Activated CD4-positive, alpha-beta memory T cell treated with anti-CD3 and anti-CD28 coated beads, Interleukin-2, amount 10 ng/mL, durations not matched to agents 7 days and 5 days (primary cell): ENCODE data around the gene FSD1. TPM values are rescaled to one million over a fixed set of nuclear protein-coding genes. Genes with fewer than 3 reads are reported as not detected.

ENCODE experiments used
- CTCF ChIA-PET: fragments of 350-600 bp; sonication (Branson Sonifier 250); formaldehyde crosslinking; loops from one replicate; lab custom pipeline; 2021; ENCODE audit warnings: antibody characterized with exemption, inconsistent platforms; lab: Charles Lee
- POLR2A ChIA-PET: fragments of 350-600 bp; sonication (Branson Sonifier 250); formaldehyde crosslinking; loops from one replicate; lab custom pipeline; 2021; ENCODE audit warnings: antibody characterized with exemption; lab: Charles Lee
- DNase-seq: peaks from one replicate; pipeline ENCODE4 v3.0.0-alpha.2; 2020
- H3K27ac Mint-ChIP-seq: one replicate; pipeline ENCODE4 v1.8.0; 2021; ENCODE audit warnings: mild to moderate bottlenecking, mixed read lengths
- H3K27me3 Mint-ChIP-seq: one replicate; pipeline ENCODE4 v1.8.0; 2021; ENCODE audit warnings: mixed read lengths
- H3K36me3 Mint-ChIP-seq: one replicate; pipeline ENCODE4 v1.8.0; 2021; ENCODE audit warnings: low read depth, mixed read lengths
- H3K4me1 Mint-ChIP-seq: one replicate; pipeline ENCODE4 v1.8.0; 2021; ENCODE audit warnings: mixed read lengths
- H3K4me3 Mint-ChIP-seq: one replicate; pipeline ENCODE4 v1.8.0; 2021; ENCODE audit warnings: mild to moderate bottlenecking, mixed read lengths
- H3K9me3 Mint-ChIP-seq: one replicate; pipeline ENCODE4 v1.8.0; 2021; ENCODE audit warnings: mixed read lengths
- total RNA-seq, 2 experiments: library from RNA; stranded (reverse); gene quantifications; one replicate each; pipeline ENCODE4 v1.2.3, GENCODE V29; 2021

The FSD1 gene
- 1 to 10 TPM; 3.2 to 3.4 TPM for total RNA-seq

DNA sequence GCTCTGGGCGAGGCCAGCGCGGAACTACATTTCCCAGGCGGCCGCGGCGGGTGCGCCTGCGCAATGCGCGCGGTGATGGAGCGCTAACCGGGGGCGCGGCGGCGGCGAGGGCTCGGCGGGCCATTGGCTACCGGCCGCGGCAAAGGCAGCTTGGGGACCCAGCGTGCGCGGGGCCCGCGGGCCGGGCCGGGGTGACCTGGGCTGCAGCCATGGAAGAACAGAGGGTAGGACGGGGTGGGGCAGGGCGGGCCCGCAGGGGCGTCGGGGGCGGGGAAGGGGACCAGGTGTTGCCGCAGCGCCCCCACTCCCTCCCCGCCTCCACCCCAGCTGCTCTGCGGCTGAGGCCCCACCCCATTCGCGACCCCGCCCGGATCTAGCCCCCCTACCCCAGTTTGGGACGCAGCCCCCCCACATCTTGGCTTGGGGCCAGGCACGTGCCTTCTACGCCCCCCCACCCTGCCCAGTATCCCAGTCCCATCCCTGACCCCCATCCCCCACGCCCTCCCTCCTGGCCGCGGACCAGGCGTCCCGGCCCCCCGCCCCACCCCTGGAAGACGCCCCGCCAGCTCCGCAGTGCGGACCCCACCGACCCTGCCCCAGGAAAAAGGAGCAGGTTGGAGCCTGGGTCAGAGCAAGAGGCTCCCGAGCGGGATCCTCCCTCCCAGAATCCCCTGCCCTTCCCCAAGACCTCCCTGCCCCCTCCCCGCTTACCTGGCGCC, at the start of gene FSD1:
Gene FSD1, plus strand, starts transcription at position 61 of the 719 bp plus-strand sequence. Its CDS starts 149 bp downstream, at position 210.
- Mint-ChIP-seq H3K36me3 (no peaks in the 10 kb centered on the region), H3K27me3 (no peaks in the 10 kb centered on the region), H3K4me3 (peak within 1 kb of the TSS; percentile 32), H3K4me1 (peaks cover 21% of the 10 kb centered on the region), H3K9me3 (no peaks in the 10 kb centered on the region), H3K27ac (no peak within 1 kb of the TSS)
- DNase-seq, result peak; percentile 68
- ChIA-PET POLR2A (interaction anchor here (0.6 to 0.7 kb wide), 2 partner anchors 23 to 33 kb away, joined by 3 read pairs; no protein-coding TSS in a partner anchor), CTCF (interaction anchor here (0.6 to 1.2 kb wide), 2 partner anchors 37 to 38 kb away, joined by 3 to 4 read pairs; partner anchors contain the start of gene MPND)

DNA sequence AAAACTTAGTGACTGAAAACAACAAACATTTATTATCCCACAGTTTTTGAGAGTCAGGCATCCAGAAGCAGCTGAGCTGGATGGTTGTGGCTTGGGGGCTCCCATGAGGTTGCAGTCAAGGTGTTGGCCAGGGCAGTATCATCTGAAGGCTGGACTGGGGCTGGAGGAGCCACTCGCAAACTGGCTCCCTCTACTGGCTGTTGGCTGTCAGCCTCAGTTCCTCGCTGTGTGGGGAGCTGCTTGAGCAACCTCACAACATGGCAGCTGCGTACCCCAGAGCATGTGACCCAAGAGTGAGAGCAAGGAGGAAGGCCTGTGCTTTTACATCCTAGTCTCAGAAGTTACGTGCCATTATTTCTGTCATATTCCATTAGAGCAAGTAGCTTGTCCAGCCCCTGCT, 47.8 kb upstream of the FSD1 start:
- no peaks in the 10 kb centered on the region for H3K9me3 Mint-ChIP-seq
- ChIA-PET POLR2A (interaction anchor here (0.7 kb wide), 1 partner anchor 10 kb away, joined by 3 read pairs; the partner anchor contains the start of gene YJU2), CTCF (interaction anchor here (1.3 to 1.4 kb wide), 3 partner anchors 10 to 65 kb away, joined by 3 to 8 read pairs (median 4); no protein-coding TSS in a partner anchor)
- H3K36me3 Mint-ChIP-seq, result peaks cover 54% of the 10 kb centered on the region
- H3K27me3 Mint-ChIP-seq, result no peaks in the 10 kb centered on the region
- peaks cover 1% of the 10 kb centered on the region for H3K4me1 Mint-ChIP-seq
- no peak overlapping the region for H3K27ac Mint-ChIP-seq
- H3K4me3 Mint-ChIP-seq, result no peak overlapping the region
- DNase-seq, result no peak

DNA sequence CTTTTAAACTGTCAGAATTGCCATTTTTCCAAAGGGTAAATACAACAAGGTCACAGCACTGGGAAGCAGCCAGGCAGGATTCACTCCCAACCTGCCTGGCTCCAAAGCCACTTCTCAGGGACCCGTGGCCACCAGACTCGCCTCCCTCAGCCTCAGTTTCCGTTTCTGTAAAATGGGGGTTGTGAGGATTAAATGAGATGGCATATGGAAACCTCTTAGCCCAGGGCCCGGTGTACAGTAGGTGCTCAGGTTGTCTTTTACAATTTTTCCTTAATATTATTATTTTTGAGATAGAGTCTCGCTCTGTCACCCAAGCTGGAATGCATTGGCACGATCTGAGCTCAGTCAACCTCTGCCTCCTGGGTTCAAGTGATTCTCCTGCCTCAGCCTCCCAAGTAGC, 47.4 kb upstream of the FSD1 start:
- no peak for DNase-seq
- ChIA-PET CTCF (interaction anchor here (1.3 kb wide), 2 partner anchors 10 to 27 kb away, joined by 3 to 8 read pairs; no protein-coding TSS in a partner anchor), POLR2A (interaction anchor here (0.7 kb wide), 1 partner anchor 10 kb away, joined by 3 read pairs; the partner anchor contains the start of gene YJU2)
- peaks cover 51% of the 10 kb centered on the region for H3K36me3 Mint-ChIP-seq
- no peak overlapping the region for H3K27ac Mint-ChIP-seq
- H3K27me3 Mint-ChIP-seq, result no peaks in the 10 kb centered on the region
- peaks cover 1% of the 10 kb centered on the region for H3K4me1 Mint-ChIP-seq
- no peak overlapping the region for H3K4me3 Mint-ChIP-seq
- no peaks in the 10 kb centered on the region for H3K9me3 Mint-ChIP-seq

GRCh38 chr19:4258181-4258580, 46.2 kb upstream of the FSD1 start:
- Mint-ChIP-seq H3K4me1 (peaks cover 1% of the 10 kb centered on the region), H3K9me3 (no peaks in the 10 kb centered on the region), H3K27me3 (no peaks in the 10 kb centered on the region), H3K36me3 (peaks cover 43% of the 10 kb centered on the region), H3K4me3 (no peak overlapping the region), H3K27ac (no peak overlapping the region)
- ChIA-PET CTCF (interaction anchor here (0.6 kb wide), 1 partner anchor 9 kb away, joined by 3 read pairs; no protein-coding TSS in a partner anchor), POLR2A (no interaction called here)
- DNase-seq, result no peak

- POLR2A ChIA-PET, result no interaction called here
- no peak overlapping the region for H3K4me3 Mint-ChIP-seq
- no peaks in the 10 kb centered on the region for H3K27me3 Mint-ChIP-seq
- H3K4me1 Mint-ChIP-seq, result peaks cover 10% of the 10 kb centered on the region
- H3K36me3 Mint-ChIP-seq, result peaks cover 33% of the 10 kb centered on the region
- H3K27ac Mint-ChIP-seq, result peak overlapping the region; percentile 27
- CTCF ChIA-PET, result interaction anchor here (1.2 to 1.4 kb wide), 2 partner anchors 92 to 140 kb away, joined by 3 read pairs; partner anchors contain the start of gene SH3GL1
- no peak for DNase-seq
- no peaks in the 10 kb centered on the region for H3K9me3 Mint-ChIP-seq
Measured at GRCh38 chr19:4260613-4261191, 43.7 kb upstream of the FSD1 start.

DNA sequence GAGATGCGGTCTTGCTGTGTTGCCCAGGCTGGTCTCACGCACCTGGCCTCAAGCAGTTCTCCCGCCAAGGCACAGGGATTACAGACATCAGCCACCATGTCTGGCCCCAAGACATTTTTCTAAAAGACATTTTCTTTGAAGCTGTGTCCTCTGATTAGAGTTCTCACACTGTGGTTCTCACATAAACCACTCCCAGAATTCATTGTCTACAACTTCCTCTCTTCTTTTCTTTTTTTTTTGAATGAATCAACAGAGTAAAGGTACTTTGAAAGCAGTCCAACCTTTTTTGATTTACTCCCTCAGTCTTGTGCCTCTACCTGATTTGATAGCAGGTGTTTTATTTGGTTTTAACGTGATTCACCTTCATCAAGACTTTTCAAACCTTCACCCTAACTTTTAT, 39.6 kb upstream of the FSD1 start:
- no peaks in the 10 kb centered on the region for H3K9me3 Mint-ChIP-seq
- no peaks in the 10 kb centered on the region for H3K27me3 Mint-ChIP-seq
- H3K36me3 Mint-ChIP-seq, result peaks cover 41% of the 10 kb centered on the region
- no peak overlapping the region for H3K4me3 Mint-ChIP-seq
- POLR2A ChIA-PET, result interaction anchor here (0.9 kb wide), 1 partner anchor 18 kb away, joined by 3 read pairs; the partner anchor contains the start of gene YJU2
- peaks cover 20% of the 10 kb centered on the region for H3K4me1 Mint-ChIP-seq
- H3K27ac Mint-ChIP-seq, result peak overlapping the region; percentile 67
- CTCF ChIA-PET, result interaction anchor here (0.7 to 5.6 kb wide), 2 partner anchors 46 to 88 kb away, joined by 3 to 69 read pairs; no protein-coding TSS in a partner anchor
- DNase-seq, result no peak

GRCh38 chr19:4266253-4267000, 38.0 kb upstream of the FSD1 start:
- Mint-ChIP-seq H3K36me3 (peaks cover 40% of the 10 kb centered on the region), H3K4me3 (no peak overlapping the region)
- POLR2A ChIA-PET, result interaction anchor here (0.8 to 2.4 kb wide), 5 partner anchors 19 to 259 kb away, joined by 3 to 12 read pairs (median 5); partner anchors contain the start of genes CHAF1A, MPND, SH3GL1 and YJU2

DNA sequence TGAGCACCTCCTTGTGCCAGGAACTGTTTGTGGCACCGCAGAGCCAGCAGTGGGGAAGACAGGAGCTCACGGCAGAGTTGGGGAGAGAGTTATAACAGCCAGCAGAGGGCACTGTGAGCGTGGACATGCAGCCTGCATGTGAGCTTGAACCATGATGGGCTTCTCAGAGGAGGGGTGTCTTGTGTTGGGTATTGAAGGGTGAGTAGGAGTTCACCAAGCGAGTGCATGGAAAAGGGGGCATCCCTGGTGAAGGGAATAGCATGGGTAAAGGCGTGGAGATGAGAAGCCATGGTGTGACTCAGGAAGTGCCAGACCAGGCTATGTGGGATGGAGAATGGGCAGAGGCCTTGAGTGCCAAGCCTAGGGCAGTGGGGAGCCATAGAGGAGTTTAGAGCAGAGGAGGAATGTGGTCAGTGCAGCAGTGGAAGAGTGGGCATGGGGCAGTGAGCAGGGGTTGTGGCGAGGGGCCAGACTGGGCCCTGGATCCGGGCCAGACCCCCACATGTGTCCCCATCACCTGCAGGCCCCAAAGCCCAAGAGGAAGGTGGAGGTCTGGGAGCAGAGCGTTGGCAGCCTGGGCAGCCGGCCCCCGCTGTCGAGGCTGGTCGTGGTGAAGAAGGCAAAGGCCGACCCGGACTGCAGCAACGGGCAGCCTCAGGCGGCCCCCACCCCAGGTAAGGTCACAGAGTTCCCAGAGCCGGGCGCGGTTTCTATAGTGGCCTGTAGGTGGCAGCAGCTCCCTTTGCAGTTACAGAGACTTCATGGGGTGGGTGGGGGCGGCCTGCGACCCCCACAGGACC, 37.1 kb upstream of the FSD1 start:
- no peak overlapping the region for H3K27ac Mint-ChIP-seq
- CTCF ChIA-PET, result interaction anchor here (0.5 to 5.6 kb wide), 42 partner anchors 8 to 524 kb away, joined by 3 to 69 read pairs (median 4); partner anchors contain the start of genes CHAF1A, FEM1A, FSD1 and MPND
- POLR2A ChIA-PET, result interaction anchor here (0.8 to 2.4 kb wide), 5 partner anchors 20 to 258 kb away, joined by 3 to 12 read pairs (median 5); partner anchors contain the start of genes CHAF1A, MPND, SH3GL1 and YJU2
- no peaks in the 10 kb centered on the region for H3K9me3 Mint-ChIP-seq
- peaks cover 43% of the 10 kb centered on the region for H3K36me3 Mint-ChIP-seq
- peaks cover 18% of the 10 kb centered on the region for H3K4me1 Mint-ChIP-seq
- no peaks in the 10 kb centered on the region for H3K27me3 Mint-ChIP-seq
- peak; percentile 66 for DNase-seq
- H3K4me3 Mint-ChIP-seq, result no peak overlapping the region

More at GRCh38 chr19:4266253-4267000, 38.0 kb upstream of the FSD1 start:
- Mint-ChIP-seq H3K4me1 (peaks cover 18% of the 10 kb centered on the region), H3K27ac (no peak overlapping the region), H3K9me3 (no peaks in the 10 kb centered on the region), H3K27me3 (no peaks in the 10 kb centered on the region)
- no peak for DNase-seq
- CTCF ChIA-PET, result interaction anchor here (0.6 to 5.6 kb wide), 38 partner anchors 8 to 525 kb away, joined by 3 to 69 read pairs (median 4); partner anchors contain the start of genes CHAF1A, FEM1A, MPND and MRPL54

GRCh38 chr19:4267901-4268815, 36.2 kb upstream of the FSD1 start:
- ChIA-PET POLR2A (interaction anchor here (0.9 to 2.4 kb wide), 2 partner anchors 85 to 133 kb away, joined by 3 to 11 read pairs; partner anchors contain the start of genes CHAF1A and SH3GL1), CTCF (interaction anchor here (0.7 to 5.6 kb wide), 15 partner anchors 10 to 523 kb away, joined by 3 to 69 read pairs (median 6); partner anchors contain the start of genes FEM1A and MPND)
- peaks cover 43% of the 10 kb centered on the region for H3K36me3 Mint-ChIP-seq
- no peak overlapping the region for H3K4me3 Mint-ChIP-seq
- no peak for DNase-seq
- no peak overlapping the region for H3K27ac Mint-ChIP-seq
- H3K4me1 Mint-ChIP-seq, result peaks cover 18% of the 10 kb centered on the region
- no peaks in the 10 kb centered on the region for H3K27me3 Mint-ChIP-seq
- H3K9me3 Mint-ChIP-seq, result no peaks in the 10 kb centered on the region

DNA sequence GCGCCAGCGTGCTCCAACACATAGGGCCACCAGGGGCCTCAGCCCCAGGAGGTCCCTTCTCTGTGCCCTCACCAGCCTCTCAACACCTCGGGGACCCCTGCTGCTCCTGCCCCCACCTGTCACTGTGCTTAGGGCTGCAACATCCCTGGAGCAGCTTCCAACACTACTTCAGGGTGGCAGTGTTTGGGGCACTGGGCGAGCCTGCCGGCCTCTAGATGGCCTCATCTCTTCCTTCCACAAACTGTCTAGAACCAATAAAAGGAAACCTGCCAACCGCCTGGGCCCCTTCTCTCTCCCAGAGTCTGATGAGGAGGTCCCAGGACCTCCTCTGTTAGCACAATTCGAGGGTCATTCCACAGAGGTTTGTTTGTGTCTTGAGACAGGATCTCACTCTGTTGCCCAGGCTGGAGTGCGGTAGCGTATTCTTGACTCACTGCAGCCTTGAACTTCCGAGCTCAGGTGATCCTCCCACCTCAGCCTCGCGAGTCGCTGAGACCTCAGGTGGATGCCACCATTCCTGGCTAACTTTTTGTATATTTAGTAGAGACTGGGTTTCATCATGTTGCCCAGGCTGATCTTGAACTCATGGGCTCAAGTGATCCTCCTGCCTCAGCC, 35.5 kb upstream of the FSD1 start:
- Mint-ChIP-seq H3K4me1 (peaks cover 18% of the 10 kb centered on the region), H3K36me3 (peaks cover 43% of the 10 kb centered on the region), H3K4me3 (no peak overlapping the region), H3K27ac (no peak overlapping the region), H3K9me3 (no peaks in the 10 kb centered on the region), H3K27me3 (no peaks in the 10 kb centered on the region)
- CTCF ChIA-PET, result interaction anchor here (1.2 to 5.6 kb wide), 5 partner anchors 9 to 256 kb away, joined by 5 to 69 read pairs (median 21); partner anchors contain the start of gene MPND
- DNase-seq, result no peak
- POLR2A ChIA-PET, result interaction anchor here (0.9 to 2.4 kb wide), 2 partner anchors 84 to 133 kb away, joined by 3 to 11 read pairs; partner anchors contain the start of genes CHAF1A and SH3GL1
